GM19351 (cell line): ENCODE measurements around the gene RNF224.
A peak's percentile ranks its signal among the peaks of the same experiment; 100 is the strongest.
"Not testable (repeated sequence)": the region's sequence is repeated elsewhere in the genome, so short reads cannot be mapped to it uniquely, and the experiment has no call there.

Experiments used
- ATAC-seq: cut with Tn5 transposase; IDR thresholded peaks from one replicate; pipeline ENCODE4 v1.9.1; 2021; ENCODE audit warnings: mild to moderate bottlenecking, moderate library complexity; ENCODE audit not compliant: unreplicated experiment

The RNF224 gene

DNA sequence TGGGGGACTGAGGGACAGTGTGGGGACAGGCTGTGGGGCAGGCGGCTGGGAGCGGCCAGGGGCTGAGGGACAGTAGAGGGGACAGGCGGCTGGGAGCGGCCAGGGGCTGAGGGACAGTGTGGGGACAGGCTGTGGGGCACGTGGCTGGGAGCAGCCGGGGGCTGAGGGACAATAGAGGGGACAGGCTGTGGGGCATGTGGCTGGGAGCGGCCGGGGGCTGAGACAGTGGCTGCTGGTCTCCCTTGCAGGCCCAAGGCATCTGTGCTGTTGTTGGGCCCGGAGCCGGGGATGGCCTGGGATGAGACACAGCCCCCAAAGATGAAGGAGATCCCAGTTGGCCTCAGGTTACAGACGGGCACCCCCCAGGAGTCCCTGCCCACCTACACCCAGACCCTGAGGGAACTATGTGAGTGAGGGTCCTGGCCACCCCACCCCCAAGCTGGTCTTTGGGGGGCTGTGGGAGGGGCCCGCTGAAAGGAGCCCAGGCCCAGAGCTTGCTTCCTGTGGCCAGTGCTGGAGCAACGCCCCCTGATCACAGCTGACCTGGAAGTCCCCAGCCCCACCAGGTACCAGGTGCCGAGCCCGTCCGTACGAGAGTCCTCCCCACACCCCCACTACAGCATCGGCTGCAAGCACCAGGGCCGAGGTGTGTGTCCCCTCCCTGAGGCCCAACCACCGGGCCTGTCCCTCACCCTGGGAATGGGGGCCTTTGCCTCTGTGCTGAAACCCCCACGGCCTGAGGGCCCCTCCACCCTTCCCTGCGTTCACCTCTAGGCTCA is 24.4 kb downstream of the RNF224 start:
- no peak for ATAC-seq

DNA sequence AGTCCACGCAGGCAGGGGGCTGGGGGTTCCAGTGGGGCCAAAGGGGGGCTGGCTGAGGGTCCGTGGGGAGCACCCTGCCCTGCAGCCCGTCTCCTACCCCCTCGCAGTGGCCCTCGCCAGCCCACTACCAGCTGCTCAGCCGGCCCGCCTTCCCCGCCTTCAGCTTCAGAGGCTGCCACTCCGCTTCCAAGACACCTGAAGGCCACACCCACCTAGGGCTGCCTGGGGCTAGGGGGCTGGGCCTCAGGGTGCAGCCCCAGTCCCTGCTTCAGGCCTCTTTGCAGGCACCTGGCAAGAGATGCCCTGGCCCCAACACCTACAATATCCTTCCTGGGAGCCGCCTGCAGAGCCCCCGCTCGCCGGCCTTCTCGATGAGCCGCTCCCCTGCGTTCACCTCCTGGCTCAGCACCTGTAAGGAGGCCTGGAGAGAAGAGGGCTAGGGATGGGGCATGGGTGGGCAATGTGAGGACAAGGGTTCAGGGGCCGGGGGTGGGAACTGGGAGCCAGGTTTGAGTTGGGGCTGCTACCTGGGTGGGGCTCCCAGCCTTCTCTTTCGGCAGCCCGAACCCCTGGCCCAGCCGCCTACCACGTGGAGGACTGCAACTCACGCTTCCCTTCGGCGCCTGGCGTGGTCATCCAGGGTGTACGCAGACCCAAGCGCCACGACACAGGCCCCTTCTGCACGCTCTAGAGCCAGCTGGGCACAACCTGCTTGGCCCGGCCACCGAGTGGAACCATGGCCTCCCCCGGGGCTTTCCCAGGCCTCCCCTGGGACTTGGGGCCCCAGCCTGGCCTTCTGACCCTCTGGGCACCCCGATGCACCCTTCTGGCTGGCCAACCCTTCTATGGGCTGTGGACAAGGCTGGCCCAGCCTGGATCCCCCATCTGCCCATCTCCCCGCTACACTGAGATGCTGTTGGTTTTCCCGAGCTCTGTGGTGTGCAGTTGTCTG is 25.5 kb downstream of the RNF224 start:
- no peak for ATAC-seq

DNA sequence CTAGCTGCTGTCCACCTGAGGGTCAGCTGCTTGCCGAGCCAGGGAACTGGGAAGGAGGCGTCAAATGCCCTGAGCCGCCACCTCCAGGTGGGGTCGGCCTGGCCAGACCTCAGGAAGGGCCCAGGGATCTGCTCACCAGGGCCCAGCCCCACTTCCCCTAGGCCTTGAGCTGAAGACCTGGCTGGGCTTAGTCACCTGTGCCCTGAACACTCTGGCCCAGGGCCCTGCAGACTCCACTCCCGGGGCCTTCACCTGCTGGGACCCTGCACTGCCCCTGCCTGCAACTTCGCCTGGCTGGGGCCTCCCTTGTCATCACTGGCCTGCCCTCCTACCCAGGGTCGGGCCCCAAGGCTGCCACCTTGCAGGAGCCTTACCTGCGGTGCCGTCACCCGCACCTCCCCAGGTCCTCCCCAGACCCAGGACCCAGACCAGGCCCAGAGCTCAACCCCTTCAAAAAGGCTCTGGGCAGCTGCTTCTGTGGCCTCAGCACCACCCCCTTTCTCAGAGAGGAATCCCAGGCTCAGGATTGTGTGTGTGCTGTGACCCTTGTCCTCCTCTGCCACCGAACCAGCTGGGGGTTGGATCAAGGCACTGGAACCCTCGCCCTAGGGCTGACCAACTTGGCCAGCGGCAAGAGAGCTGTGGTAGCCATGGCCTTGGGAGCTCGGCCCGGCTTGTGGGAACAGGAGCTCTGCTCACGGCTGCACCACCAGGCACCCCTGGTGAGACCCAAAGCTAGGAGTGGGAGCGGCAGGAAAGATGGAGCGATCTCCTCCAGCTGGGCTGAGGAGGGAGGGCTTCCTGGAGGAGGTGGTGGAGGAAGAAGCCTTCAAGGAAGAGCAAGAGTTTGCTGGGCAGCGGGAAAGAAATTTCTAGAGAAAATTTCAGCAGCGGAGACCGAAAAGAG is 26.7 kb downstream of the RNF224 start:
- no peak for ATAC-seq

DNA sequence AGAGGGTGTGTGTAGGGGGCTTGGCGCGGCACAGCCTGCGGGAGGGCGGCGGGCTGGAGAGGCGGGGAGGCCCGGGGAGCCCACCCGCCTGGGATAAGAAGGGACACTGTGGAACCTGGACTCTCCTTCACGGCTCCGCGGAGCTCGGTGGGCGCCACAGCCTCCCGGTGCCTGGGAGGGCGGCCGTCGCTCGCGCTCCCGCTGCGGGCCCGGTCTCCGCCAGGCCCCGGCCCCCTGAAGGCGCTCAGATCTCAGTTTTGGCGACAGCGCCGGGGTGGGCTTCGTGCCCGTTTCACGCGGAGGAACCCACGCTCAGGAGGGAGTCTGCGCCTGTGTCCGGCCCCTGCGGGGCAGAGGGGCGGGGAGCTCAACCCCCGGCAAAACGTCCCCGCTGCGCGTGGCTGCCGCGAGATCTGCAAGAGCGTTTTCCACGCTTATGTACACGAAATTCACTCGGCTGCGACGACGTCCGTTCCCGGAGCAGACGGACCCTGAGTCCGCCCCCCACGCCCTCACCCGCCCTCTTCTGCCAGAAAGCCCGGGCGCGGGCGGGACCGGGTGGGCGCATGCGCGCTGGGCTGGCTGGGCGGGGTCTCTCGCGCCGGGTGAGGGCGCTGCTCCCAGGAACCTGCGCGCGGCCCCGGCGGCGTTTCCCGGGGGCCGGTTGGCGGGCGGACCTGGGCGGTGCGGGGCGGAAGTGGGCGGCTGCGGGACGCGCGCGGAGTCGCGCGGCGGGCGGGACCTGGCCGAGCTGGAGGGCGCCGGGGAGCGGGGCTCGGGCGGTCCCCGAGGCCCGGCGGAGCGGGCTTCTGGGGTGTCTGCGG is 27.5 kb downstream of the RNF224 start, which contains the start of gene NELFB:
Gene NELFB, plus strand, starts transcription at position 704 of the 824 bp plus-strand sequence.
- peak; percentile 77 for ATAC-seq

DNA sequence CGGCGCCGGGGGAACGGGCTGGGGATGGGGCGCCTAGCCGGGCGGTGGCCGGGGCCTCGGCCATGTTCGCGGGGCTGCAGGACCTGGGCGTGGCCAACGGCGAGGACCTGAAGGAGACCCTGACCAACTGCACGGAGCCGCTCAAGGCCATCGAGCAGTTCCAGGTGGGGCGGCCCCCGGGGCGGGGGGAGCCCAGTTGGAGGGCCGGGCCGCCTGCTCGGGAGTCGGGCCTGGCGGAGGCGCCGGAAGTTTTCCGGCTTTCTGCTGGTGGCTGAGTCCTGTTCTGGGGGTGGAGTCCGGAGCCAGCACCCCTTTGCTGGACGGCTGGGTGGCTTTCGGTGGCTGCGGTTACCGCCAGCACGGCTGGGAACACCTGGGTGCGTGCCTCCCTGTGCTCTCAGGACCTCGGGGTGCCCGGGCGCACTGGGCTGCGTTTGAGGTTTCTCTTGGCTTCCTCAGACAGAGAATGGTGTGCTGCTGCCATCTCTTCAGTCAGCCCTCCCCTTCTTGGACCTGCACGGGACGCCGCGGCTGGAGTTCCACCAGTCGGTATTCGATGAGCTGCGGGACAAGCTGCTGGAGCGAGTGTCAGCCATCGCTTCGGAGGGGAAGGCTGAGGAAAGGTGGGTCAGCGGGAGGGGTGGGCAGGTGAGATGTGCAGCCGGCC is 28.3 kb downstream of the RNF224 start:
- peak; percentile 32 for ATAC-seq

DNA sequence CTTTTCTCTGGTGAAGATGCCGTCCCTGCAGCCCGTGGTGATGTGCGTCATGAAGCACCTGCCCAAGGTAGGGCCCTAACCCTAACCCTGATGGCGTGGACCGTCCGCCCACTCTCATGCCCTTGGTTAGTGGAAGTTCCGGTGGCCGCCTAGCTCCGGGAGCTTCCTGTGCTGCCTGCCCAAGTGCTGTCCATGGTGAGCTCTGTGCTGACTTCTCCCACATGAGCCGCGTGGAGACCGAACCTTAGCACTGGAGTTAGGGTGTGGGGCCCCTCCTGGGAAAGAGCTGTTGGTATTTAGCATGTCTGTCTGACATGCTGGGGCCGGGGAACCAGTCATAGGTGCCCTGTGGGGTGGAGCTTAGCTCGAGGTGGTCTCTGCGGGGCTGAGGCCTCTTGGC is 29.1 kb downstream of the RNF224 start:
- no peak for ATAC-seq

DNA sequence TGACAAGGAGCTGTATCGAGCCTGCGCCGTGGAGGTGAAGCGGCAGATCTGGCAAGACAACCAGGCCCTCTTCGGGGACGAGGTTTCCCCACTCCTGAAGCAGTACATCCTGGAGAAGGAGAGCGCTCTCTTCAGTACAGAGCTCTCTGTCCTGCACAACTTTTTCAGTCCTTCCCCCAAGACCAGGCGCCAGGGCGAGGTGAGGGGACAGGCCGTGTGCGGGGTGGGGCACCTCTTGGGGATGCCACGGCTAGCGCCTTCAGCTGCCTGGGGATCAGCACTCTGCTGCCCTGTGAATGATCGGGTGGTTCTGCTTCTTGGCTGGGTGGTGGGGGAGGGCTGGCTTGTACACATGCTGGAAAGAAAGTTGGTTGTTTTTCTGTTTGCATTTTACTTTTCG is 29.6 kb downstream of the RNF224 start:
- no peak for ATAC-seq

DNA sequence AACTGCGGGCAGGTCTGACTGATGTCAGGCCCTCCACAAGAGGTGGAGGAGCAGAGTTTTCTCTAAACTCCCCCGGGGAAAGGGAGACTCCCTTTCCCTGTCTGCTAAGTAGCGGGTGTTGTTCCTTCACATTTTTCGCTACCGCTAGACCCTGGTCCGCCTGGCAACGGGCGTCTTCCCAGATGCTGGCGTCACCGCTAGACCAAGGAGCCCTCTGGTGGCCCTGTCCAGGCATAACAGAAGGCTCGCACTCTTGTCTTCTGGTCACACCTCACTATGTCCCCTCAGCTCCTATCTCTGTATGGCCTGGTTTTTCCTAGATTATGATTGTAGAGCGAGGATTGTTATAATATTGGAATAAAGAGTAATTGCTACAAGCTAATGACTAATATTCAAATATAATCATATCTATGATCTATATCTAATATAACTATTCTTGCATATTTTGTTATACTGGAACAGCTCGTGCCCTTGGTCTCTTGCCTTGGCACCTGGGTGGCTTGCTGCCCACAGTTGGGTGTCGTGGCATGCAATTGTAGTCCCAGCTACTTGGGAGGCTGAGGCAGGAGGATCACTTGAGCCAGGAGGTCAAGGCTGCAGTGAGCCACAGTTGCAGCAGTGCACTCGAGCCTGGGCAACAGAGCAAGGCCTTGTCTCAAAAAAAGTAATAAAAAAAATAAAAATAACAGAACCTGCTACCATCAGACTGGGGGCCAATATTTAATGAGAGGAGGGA is 35.0 kb downstream of the RNF224 start:
- ATAC-seq, result not testable (repeated sequence)

DNA sequence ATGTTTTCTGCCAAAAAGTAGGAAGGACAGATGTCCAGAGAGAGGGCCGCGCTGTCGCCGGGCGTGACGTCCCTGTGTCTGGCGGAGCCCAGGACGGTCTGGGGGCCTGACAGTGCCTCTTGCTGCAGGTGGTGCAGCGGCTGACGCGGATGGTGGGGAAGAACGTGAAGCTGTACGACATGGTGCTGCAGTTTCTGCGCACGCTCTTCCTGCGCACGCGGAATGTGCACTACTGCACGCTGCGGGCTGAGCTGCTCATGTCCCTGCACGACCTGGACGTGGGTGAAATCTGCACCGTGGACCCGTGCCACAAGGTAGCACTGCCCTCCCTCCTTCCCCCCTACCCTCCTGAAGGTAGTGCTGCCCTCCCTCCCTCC is 35.6 kb downstream of the RNF224 start:
- no peak for ATAC-seq

DNA sequence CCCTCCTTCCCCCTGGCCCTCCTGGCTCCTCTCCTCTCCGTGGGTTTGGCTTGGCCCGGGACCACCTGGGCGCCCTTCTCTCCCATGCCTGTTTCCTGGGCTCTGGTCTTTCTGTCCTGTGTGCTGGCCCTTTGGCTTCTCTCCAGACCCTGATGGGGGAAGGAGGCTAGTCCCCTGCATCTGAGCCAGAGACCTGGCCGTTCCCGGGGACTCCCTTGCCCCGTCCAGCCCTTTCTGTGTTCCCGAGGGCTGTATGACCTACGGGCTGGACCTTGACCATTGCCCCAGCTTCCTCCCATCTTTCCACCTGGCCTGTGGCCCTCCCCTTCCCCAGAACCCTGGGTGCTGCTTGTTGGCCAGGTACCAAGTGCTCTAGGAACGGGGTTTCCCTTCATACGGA is 36.2 kb downstream of the RNF224 start:
- no peak for ATAC-seq

DNA sequence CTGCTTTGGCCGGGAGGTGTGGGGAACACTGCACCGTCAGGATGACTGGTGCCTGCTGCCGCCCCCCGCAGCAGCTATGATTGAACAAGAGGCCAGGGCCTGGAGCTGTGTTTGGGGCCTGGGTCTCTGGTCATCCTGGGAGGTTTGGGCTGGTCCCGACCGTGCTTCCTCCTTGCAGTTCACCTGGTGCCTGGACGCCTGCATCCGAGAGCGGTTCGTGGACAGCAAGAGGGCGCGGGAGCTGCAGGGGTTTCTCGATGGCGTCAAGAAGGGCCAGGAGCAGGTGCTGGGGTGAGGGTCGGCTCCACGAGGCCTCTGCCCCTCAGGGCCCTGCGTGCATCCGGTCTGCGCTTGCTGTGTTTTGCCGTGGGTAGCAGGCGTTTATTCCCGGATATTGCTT is 36.8 kb downstream of the RNF224 start:
- no peak for ATAC-seq

DNA sequence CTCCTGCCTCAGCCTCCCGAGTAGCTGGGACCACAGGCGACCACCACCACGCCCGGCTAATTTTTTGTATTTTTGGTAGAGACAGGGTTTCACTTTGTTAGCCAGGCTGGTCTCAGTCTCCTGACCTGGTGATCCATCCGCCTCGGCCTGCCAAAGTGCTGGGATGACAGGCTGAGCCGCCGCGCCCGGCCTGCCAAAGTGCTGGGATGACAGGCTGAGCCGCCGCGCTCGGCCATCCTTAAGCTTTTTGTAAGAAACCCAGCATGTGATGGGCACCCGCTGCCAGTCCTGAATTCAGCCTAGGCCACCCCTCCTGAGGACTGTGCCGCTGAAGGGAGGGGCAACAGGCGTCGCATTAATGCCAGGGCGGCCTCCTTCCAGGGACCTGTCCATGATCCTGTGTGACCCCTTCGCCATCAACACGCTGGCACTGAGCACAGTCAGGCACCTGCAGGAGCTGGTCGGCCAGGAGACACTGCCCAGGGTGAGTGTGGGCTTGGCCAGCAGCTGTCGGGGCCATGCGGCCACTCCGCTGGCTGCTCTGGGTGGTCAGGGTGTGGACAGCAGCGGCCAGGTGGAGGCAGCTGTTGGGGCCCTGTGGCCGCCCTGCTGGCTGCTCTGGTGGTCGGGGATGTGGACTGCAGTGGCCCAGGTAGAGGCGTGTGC is 38.3 kb downstream of the RNF224 start:
- no peak for ATAC-seq

DNA sequence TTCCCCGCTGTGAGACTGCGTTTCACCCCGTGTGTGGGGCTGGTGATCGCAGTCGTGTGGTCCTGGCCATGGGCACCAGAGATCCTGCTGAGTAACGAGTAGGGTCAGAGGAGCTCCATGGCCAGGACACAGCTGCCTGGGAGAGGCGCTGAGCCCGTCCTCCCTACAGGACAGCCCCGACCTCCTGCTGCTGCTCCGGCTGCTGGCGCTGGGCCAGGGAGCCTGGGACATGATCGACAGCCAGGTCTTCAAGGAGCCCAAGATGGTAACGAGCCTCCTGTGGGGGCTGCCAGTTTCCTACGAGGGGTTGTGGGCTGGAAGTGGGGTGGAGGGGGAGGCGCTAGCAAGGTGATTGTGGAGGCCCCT is 38.8 kb downstream of the RNF224 start:
- ATAC-seq, result no peak

DNA sequence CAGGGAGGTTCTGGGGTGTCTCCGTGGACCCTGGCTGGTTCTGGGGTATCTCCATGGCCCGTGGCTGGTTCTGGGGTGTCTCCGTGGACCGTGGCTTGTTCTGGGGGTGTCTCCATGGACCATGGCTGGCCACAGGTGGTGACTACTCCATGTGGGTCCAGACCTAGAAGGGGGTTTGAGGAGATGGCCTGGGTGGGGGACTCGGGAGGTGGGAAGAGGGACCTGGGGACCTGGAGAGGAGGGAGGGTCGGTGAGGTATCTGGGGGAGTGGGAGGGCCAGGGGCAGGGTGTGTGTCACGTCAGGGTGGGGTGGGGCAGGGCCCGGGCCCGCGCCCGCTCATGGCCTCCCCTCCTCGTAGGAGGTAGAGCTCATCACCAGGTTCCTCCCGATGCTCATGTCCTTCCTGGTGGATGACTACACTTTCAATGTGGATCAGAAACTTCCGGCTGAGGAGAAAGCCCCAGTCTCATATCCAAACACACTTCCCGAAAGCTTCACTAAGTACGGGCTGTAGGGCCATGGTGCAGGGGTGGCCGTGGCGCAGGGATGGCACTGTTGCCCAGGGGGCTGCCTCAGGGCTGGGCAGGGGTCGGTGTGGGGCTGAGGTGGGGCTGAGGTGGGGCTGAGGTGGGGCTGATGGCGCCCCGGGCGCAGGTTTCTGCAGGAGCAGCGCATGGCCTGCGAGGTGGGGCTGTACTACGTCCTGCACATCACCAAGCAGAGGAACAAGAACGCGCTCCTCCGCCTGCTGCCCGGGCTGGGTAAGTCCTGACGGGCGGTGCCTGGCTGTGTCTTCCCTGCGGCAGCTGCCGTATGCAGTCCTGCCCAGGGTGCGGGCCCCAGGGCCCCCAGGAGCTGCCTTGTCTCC is 39.5 kb downstream of the RNF224 start:
- no peak for ATAC-seq

DNA sequence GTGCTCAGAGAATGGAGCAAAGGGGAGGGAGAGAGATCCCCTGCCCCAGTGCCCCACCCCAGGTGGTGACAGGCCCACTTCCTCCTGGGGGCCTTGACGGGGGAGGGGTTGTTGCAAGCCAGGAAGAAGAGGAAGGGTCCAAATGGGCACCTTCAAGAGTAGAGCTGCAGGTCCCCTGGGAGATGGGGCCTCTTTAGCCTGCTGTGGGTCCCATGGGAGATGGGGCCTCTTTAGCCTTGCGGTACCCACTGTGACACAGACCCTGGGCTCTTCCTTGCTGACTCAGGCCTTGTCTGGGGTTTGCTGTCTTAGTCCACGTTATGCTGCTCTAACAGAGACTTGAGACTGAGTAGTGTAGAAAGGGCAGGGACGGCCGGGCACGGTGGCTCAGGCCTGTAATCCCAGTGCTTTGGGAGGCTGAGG is 40.6 kb downstream of the RNF224 start:
- no peak for ATAC-seq

DNA sequence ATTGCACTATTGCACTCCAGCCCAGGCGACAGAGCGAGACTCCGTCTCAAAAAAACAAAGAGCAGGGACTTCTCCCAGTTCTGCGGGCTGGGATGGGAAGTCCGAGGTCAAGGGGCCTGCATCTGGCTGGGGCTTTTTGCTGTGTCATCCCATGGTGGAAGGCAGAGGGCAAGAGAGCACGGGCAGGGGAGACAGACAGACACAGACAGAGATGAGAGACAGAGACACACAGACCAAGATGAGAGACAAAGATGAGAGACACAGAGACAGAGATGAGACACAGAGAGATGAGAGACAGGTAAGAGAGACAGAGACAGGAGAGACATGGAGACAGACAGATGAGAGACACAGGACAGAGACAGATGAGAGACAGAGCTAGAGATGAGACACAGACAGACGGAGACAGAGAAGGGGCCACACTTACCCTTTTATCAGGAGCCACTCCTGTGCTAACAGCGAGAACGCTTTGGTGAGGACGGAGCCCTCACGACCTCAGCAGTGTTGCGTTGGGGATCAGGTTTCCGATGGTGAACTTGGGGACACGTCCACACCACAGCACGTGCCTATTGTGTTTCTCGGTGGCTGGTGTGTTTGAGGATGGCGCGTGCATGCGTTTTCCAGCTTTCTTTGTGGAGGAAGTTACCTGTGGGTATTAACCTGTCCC is 41.4 kb downstream of the RNF224 start:
- no peak for ATAC-seq

DNA sequence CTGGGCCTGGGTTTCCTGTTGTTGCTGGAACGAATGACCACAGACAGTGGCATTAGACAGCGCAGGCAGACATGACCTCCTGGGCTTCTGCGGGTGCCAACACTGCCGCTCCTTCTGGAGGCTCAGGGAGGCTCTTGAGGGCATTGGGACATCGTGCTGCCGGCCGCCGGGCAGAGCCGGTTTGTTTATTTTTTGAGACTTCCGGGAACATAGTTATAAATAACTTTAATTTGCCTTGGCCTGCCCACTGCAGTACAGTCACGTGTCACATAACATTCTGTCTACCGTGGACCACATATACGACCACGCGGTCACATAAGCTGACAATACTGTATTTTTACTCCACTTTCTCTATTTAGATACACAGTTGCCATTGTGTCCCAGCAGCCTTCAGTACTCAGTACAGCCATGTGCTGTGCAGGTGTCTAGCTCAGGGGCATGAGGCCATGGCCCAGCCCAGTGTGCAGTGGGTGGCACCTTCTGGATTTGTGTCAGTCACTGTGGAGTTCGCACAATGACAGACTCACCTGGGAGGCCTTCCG is 42.0 kb downstream of the RNF224 start:
- no peak for ATAC-seq
